GM10266 (cell line): ENCODE data around the gene TMCO4.
"Not testable (repeated sequence)": the region's sequence is repeated elsewhere in the genome, so short reads cannot be mapped to it uniquely, and the experiment has no call there.

Experiments used
- DNase-seq: peaks from one replicate; pipeline ENCODE4 v3.0.0; 2012; ENCODE audit errors: extremely low spot score
- CTCF ChIP-seq: IDR thresholded peaks from 2 replicates; pipeline ENCODE4 v1.5.1; 2012; ENCODE audit warnings: mild to moderate bottlenecking, low read depth; ENCODE audit not compliant: control insufficient read depth, insufficient read depth; ENCODE audit errors: missing control alignments

Gene TMCO4

DNA sequence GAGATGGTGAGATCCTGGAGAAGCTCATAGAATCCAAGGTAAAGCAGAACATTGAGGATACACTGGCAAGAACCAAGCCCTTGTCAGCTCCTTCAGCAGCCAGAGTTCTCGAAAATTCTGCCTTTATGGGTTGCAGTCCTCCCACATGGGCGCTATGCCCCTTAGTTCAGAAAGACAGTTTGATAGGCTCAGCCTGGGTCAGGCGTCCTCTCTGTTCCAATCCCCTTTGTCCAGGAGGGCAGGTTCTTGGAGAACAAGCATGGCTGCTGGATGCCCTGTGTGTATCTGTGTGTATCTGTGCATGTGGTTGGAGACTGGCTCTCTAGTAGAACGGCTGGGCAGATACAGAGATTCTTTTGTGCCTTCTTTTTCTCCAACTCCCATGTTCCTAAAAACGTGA, 163.7 kb downstream of the TMCO4 start:
- no peak for DNase-seq
- no peak for TF ChIP-seq CTCF

DNA sequence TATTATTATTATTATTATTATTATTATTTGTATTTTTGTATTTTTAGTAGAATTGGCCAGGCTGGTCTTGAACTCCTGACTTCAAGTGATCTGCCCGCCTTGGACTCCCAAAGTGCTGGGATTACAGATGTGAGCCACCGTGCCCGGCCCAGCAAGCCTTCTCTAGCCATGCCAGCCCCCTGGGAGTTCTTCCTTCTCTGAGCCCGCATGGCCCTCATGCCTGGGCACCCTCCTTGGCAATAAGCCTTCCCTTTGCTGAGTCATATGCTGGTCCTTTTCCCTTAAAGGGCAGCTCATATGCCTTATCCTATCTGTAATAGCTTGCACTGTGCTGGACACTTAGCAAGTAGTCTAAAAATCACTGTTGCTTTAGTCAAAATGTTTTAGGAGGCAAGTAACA, 164.1 kb downstream of the TMCO4 start:
- no peak for TF ChIP-seq CTCF
- no peak for DNase-seq

GRCh38 chr1:19635064-19635463, 164.7 kb downstream of the TMCO4 start:
- not testable (repeated sequence) for DNase-seq

DNA sequence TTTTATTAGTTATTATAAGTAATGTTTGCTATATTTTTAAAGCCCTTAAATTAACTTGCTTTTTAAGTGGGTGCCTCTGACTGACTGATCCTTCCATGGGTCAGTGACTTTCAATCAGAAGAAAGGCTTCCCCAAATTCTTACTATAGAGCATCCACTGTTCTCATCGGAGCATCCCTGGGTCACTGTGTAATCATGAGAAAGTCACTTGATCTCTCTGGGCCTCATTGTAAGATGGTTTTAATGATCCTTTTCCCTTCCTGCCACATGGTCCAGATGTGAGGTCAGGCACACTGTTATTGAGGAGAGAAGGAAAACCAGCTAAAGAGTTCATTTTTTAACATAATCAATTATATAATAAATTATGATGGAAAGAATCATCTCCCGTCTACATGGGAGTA, 166.6 kb downstream of the TMCO4 start:
- no peak for DNase-seq
- TF ChIP-seq CTCF: no peak
